VCaP (cell line): ENCODE data around the gene TRMT44.
"Not testable (repeated sequence)": the region's sequence is repeated elsewhere in the genome, so short reads cannot be mapped to it uniquely, and the experiment has no call there.

Experiments
- H3K27ac ChIP-seq: fragments of 450-650 bp; 2 replicates; pipeline ENCODE4 v1.5.1; 2017
- TF ChIP-seq, protein P1 (sequence below): fragments of 450-650 bp; conservative IDR thresholded peaks from 2 replicates; pipeline ENCODE4 v1.5.1; 2017; ENCODE audit warnings: mild to moderate bottlenecking, moderate library complexity

Gene TRMT44

DNA sequence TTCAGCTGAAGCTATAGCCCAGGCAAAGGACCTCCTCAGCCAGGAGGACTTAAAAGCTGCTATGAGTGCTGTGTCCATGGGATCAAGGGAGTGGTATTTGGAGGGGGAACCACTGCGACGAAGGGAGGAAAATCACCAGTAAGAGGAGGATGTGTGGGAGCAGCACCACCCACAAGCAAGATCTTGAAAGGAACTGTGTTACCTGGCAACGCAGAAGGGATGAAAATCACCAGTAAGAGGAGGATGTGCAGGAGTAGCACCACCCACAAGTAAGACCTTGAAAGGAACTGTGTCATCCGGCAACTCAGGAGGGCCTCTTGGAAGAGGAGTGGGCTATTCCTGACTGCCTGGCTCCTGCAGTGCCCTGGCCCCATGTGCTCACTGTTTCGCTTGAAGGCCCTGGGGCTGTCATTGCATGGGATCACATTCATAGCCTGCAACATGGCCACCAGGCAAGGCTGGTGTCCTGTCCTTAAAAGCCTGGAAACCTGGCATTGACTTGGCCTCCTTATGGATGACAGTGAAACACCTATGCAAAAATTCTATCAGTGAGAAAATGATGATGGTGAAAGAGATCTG is 48.3 kb downstream of the TRMT44 start:
- TF ChIP-seq, protein P1, sequence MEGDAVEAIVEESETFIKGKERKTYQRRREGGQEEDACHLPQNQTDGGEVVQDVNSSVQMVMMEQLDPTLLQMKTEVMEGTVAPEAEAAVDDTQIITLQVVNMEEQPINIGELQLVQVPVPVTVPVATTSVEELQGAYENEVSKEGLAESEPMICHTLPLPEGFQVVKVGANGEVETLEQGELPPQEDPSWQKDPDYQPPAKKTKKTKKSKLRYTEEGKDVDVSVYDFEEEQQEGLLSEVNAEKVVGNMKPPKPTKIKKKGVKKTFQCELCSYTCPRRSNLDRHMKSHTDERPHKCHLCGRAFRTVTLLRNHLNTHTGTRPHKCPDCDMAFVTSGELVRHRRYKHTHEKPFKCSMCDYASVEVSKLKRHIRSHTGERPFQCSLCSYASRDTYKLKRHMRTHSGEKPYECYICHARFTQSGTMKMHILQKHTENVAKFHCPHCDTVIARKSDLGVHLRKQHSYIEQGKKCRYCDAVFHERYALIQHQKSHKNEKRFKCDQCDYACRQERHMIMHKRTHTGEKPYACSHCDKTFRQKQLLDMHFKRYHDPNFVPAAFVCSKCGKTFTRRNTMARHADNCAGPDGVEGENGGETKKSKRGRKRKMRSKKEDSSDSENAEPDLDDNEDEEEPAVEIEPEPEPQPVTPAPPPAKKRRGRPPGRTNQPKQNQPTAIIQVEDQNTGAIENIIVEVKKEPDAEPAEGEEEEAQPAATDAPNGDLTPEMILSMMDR = no peak
- H3K27ac ChIP-seq = no peak overlapping the region

- H3K27ac ChIP-seq = not testable (repeated sequence)
Observed at GRCh38 chr4:8491478-8491877, 50.9 kb downstream of the TRMT44 start.

DNA sequence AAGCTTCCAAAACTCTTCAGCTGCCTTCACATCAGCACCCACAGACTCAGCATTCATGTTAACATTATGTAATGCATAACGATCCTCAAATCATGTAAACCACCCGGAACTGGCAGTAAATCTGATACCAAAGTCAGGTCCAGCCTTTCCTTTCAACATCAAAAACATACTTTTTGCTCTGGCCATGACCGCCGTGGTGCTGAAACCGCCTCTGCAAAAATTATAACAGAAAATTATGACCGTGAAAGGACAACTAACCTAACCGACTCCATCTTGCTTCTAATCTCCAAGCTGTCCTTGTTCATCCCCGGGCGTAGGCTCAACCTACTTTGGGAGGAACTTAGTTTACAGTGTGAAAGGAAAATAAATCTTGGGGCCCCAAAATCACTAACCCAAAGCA is 51.6 kb downstream of the TRMT44 start:
- TF ChIP-seq, protein P1 = no peak
- no peak overlapping the region for H3K27ac ChIP-seq

DNA sequence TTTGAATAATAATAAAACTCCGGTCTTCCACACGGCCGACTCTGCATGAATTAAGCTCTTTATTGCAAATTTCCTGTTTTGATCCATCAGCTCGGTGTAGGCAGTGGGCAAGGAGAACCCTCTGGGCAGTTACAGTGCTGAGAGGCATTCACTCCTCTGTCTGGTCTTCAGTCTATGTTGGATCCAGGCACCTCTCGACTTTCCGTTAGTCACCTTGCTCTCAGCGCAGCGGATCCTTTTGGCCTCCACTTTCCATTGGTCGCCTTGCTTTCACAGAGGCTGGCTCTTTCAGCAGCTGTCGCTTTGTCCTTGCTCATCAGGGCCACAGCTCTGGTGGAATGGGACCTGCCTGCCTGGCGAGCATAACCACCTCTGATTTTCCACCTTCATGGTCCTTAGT is 52.9 kb downstream of the TRMT44 start:
- no peak overlapping the region for H3K27ac ChIP-seq
- TF ChIP-seq, protein P1 = no peak

GRCh38 chr4:8494218-8494617 is 53.6 kb downstream of the TRMT44 start:
- TF ChIP-seq, protein P1 = no peak
- H3K27ac ChIP-seq = no peak overlapping the region

DNA sequence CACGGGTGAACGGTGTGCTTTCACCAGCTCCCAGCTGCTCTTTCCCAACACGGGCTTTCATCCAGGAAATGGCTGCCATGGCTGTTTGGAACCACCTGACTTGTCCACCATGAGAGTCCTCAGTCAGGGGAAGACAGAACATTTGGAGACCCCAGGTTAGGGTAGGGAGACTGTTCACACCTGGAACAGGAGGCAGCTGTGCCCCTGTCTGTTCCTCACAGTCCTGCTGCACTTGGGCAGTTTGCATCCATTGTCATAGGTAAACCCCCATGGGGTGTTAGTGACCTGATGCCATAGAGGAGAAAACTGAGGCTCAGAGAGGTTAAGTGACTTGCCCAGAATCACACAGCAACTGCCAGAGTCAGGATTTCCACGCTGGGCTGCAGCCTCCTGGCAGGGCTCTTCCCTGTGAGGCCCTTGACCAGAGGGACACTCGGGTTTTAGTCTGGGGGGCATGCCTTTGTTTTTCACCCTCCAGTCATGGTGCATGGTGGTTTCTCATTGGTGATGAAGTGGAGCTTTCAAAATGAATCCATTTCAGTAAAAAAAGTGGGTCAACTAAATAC is 54.5 kb downstream of the TRMT44 start:
- no peak overlapping the region for H3K27ac ChIP-seq
- TF ChIP-seq, protein P1 = no peak

DNA sequence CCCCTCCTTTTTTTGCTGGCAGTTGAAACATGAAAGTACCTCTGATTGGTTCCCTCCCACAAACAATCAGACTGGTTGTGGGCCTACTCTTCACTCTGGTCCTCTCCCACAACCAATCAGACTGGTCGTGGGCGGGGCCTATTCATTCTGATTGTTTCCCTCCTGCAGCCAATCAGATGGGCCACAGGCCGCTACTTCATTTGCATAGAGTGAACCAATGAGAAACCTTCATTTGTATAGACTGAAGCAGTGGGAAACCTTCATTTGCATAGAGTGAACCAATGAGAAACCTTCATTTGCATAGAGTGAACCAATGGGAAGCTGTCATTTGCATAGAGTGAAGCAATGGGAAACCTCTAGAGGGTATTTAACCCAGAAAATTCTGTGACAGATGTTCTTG is 55.2 kb downstream of the TRMT44 start:
- TF ChIP-seq, protein P1 = no peak
- H3K27ac ChIP-seq = no peak overlapping the region

DNA sequence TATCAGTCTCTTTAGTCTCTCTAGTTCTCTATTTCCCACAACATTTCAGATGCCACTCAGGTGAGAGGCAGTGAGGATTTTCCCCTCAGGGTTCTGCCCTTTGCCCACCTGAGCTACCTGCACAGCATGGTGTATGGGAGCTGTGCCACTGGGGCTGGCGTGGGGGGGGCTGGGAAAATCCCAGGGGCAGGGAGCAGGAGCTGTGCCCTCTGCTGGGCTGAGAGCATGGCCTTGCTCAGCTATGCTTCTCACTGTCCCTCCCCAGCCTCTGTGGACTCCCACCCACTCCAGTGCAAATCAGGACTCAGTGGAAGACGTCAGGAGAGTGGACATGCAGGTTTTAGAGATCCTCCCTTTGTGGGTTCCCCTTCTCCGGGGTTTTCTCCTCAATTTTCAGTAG is 57.2 kb downstream of the TRMT44 start:
- TF ChIP-seq, protein P1 = no peak
- no peak overlapping the region for H3K27ac ChIP-seq
